Measurements from ENCODE around the gene TCFL5.

DNA sequence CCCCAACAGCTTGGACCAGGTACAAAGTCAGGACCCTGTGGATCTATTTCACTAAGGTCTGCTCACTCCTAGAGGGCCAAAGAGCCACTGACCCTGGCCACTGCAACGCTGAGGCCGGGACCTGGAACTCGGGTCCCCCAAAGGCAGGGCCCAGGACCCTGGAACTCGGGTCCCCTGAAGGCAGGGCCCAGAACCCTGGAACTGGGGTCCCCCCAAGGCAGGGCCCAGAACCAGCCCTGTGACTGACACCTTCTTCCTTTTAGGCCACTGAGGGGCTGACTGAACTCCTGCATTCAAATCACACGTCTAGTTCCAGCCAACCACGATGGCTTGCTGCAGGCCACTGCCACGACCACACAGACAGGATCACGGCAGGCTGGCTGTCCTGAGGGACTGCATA, 9.4 kb downstream of the TCFL5 start:
- TF ChIP-seq, protein P1, sequence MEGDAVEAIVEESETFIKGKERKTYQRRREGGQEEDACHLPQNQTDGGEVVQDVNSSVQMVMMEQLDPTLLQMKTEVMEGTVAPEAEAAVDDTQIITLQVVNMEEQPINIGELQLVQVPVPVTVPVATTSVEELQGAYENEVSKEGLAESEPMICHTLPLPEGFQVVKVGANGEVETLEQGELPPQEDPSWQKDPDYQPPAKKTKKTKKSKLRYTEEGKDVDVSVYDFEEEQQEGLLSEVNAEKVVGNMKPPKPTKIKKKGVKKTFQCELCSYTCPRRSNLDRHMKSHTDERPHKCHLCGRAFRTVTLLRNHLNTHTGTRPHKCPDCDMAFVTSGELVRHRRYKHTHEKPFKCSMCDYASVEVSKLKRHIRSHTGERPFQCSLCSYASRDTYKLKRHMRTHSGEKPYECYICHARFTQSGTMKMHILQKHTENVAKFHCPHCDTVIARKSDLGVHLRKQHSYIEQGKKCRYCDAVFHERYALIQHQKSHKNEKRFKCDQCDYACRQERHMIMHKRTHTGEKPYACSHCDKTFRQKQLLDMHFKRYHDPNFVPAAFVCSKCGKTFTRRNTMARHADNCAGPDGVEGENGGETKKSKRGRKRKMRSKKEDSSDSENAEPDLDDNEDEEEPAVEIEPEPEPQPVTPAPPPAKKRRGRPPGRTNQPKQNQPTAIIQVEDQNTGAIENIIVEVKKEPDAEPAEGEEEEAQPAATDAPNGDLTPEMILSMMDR (IDR thresholded peaks at IDR 0.05; ENCODE audit: low read length): no peak
- TF ChIP-seq EZH2phosphoT487 (IDR thresholded peaks at IDR 0.05; ENCODE audit: low read length): no peak
